Testis (tissue), 3 donors: ENCODE results near the gene GIPC3. TPM values are rescaled to one million over a fixed set of nuclear protein-coding genes. Genes with fewer than 3 reads are reported as not detected.
A peak's percentile ranks its signal among the peaks of the same experiment; 100 is the strongest.

Experiments
- DNase-seq: peaks from one replicate; pipeline ENCODE4 v3.0.0-alpha.2; 2019
- H3K27ac ChIP-seq, 2 donors: fragments of 200-600 bp; sonication (generic); one replicate each; pipeline ENCODE4 v1.5.1; 2019
- H3K27me3 ChIP-seq: fragments of 200-600 bp; sonication (generic); one replicate; pipeline ENCODE4 v1.5.1; 2019
- H3K36me3 ChIP-seq: fragments of 200-600 bp; sonication (generic); one replicate; pipeline ENCODE4 v1.5.1; 2017; ENCODE audit warnings: low read depth; ENCODE audit errors: missing control alignments
- H3K4me1 ChIP-seq: fragments of 200-600 bp; sonication (generic); one replicate; pipeline ENCODE4 v1.5.1; 2019
- H3K4me3 ChIP-seq, 2 donors: fragments of 200-600 bp; sonication (generic); one replicate each; pipeline ENCODE4 v1.5.1; 2017 to 2019
- H3K9me3 ChIP-seq: fragments of 200-600 bp; sonication (generic); one replicate; pipeline ENCODE4 v1.5.1; 2017
- CTCF ChIP-seq, 3 experiments: fragments of 450-650 bp in 2 of 3; fragments of 200-600 bp in 1 of 3; sonication (generic) in 1 of 3; IDR thresholded peaks; one replicate each; pipeline ENCODE4 v1.5.1; 2016 to 2019; ENCODE audit warnings: antibody characterized with exemption in 3 of 3, mild to moderate bottlenecking in 2 of 3, moderate library complexity in 1 of 3
- POLR2A ChIP-seq: fragments of 450-650 bp; IDR thresholded peaks from one replicate; pipeline ENCODE4 v1.6.1; 2017; ENCODE audit warnings: antibody characterized with exemption, mild to moderate bottlenecking, moderate library complexity
- WGBS, 2 donors: methylation state at CpG; one replicate each; pipeline ENCODE4 v1.1.5; 2018; 5-methylcytosine and 5-hydroxymethylcytosine counted together
- intact Hi-C: fragments of 100-400 bp; cut with DNase I; formaldehyde crosslinking; loops from one replicate; pipeline ENCODE4 v1.15.1; 2023; ENCODE audit warnings: low total_unique reads
- polyA plus RNA-seq: library from polyadenylated mRNA; stranded (reverse); fragments of 350-450 nt; fragmentation: Illumina TruSeq; extraction: RNeasy Lipid Tissue Mini Kit (QIAGEN cat#74804); gene quantifications from one replicate; pipeline ENCODE4 v1.2.3, GENCODE V29; 2014; ENCODE audit warnings: low read depth, low replicate concordance; ENCODE audit not compliant: insufficient read depth
- total RNA-seq, 2 donors: library from RNA; depleted of rRNA; stranded (reverse); fragments of >200 nt; gene quantifications; one replicate each; pipeline ENCODE4 v1.2.3, GENCODE V29; 2016

GIPC3 gene
- total and polyA plus RNA-seq, 3 donors from 2014 or later = 0.50 to 1.5 (median 0.87) TPM

GRCh38 chr19:3537101-3537437, 48.2 kb upstream of the GIPC3 start:
- WGBS, 2 donors = 43 to 52% methylated on average over 12 to 13 of the region's 13 CpGs
- Histone ChIP-seq H3K4me1 (peaks cover 35% of the 10 kb centered on the region), H3K27ac (peak overlapping the region; percentile 62 to 66), H3K36me3 (no peaks in the 10 kb centered on the region), H3K4me3 (no peak overlapping the region), H3K27me3 (no peaks in the 10 kb centered on the region), H3K9me3 (no peaks in the 10 kb centered on the region)
- no peak for DNase-seq
- intact Hi-C loops = no loop called here
- TF ChIP-seq CTCF (IDR thresholded peaks at IDR 0.05) (no peak), POLR2A (no peak)

- no peak overlapping the region for H3K4me3 ChIP-seq
- DNase-seq = no peak
- no peaks in the 10 kb centered on the region for H3K9me3 ChIP-seq
- no peaks in the 10 kb centered on the region for H3K36me3 ChIP-seq
- H3K27ac ChIP-seq = peak overlapping the region; percentile 62 to 66
- H3K27me3 ChIP-seq = no peaks in the 10 kb centered on the region
- WGBS, 2 donors = 73 to 78% methylated on average over 21 to 22 of the region's 22 CpGs
- H3K4me1 ChIP-seq = peaks cover 35% of the 10 kb centered on the region
- no peak for TF ChIP-seq POLR2A
- no peak for TF ChIP-seq CTCF (IDR thresholded peaks at IDR 0.05)
- intact Hi-C loops = no loop called here
Measured at GRCh38 chr19:3537438-3538240, 47.6 kb upstream of the GIPC3 start.

- no peak for DNase-seq
- TF ChIP-seq POLR2A (no peak), CTCF (IDR thresholded peaks at IDR 0.05) (no peak)
- no peaks in the 10 kb centered on the region for H3K27me3 ChIP-seq
- WGBS, 2 donors = 81 to 87% methylated on average over 16 to 25 of the region's 25 CpGs
- H3K4me3 ChIP-seq = no peak overlapping the region
- peaks cover 29% of the 10 kb centered on the region for H3K4me1 ChIP-seq
- no peak overlapping the region for H3K27ac ChIP-seq
- H3K9me3 ChIP-seq = no peaks in the 10 kb centered on the region
- H3K36me3 ChIP-seq = no peaks in the 10 kb centered on the region
- intact Hi-C loops = no loop called here
Measured at GRCh38 chr19:3538258-3538929, 46.9 kb upstream of the GIPC3 start.

GRCh38 chr19:3538965-3539755, 46.1 kb upstream of the GIPC3 start, which contains the start of gene TEKTIP1:
Gene TEKTIP1, plus strand, starts transcription at chr19:3539174. Its CDS starts 4 bp downstream, at chr19:3539178.
- Histone ChIP-seq H3K4me1 (peaks cover 25% of the 10 kb centered on the region), H3K27ac (no peak within 1 kb of the TSS), H3K27me3 (no peaks in the 10 kb centered on the region), H3K36me3 (no peaks in the 10 kb centered on the region), H3K9me3 (no peaks in the 10 kb centered on the region), H3K4me3 (no peak within 1 kb of the TSS)
- WGBS, 2 donors = 43 to 56% methylated on average over 14 to 27 of the region's 28 CpGs
- intact Hi-C loops = no loop called here
- no peak for DNase-seq
- TF ChIP-seq POLR2A = no peak
- no peak for TF ChIP-seq CTCF (IDR thresholded peaks at IDR 0.05)
